GM06990 (cell line): ENCODE results near the gene OR4K13.

Source experiments
- DNase-seq: peaks from one replicate; pipeline ENCODE4 v3.0.0-alpha.2; 2011; ENCODE audit not compliant: insufficient read length; ENCODE audit errors: extremely low read depth
- H3K27me3 ChIP-seq: replicated peaks from 2 replicates; pipeline ENCODE4 v1.6.0; 2011; ENCODE audit warnings: low read length; ENCODE audit not compliant: control insufficient read depth, insufficient read depth
- H3K36me3 ChIP-seq: 2 replicates; pipeline ENCODE4 v1.5.1; 2011; ENCODE audit warnings: low read length; ENCODE audit not compliant: control insufficient read depth, insufficient read depth
- H3K4me3 ChIP-seq: replicated peaks from 2 replicates; pipeline ENCODE4 v1.5.1; 2011; ENCODE audit warnings: low read depth, mild to moderate bottlenecking, control low read depth, low read length
- TF ChIP-seq, protein P1 (sequence below): IDR thresholded peaks from 2 replicates; pipeline ENCODE4 v1.5.1; 2011; ENCODE audit warnings: low read length, control low read depth, mild to moderate bottlenecking, inconsistent platforms; ENCODE audit not compliant: insufficient read depth, poor library complexity, severe bottlenecking

Gene OR4K13, protein sequence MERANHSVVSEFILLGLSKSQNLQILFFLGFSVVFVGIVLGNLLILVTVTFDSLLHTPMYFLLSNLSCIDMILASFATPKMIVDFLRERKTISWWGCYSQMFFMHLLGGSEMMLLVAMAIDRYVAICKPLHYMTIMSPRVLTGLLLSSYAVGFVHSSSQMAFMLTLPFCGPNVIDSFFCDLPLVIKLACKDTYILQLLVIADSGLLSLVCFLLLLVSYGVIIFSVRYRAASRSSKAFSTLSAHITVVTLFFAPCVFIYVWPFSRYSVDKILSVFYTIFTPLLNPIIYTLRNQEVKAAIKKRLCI

DNA sequence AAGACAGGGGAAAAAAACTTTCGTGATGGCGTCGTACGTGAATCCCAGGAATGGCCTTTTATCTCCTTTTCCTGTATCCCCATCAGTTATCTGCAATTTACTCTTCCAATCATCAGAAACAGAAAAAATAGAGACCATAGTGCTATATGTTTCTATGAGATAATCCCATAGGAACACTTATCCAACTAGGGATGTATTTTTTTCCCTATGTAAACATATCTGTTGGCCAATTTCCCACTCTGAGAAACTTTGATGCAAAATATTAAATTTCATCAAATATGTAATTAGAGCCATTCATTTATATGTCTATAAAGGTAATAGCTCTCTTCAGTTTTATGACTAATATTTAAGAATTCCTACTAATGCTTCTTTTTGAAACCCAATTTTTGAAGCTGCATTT is at the start of gene OR4K13:
Gene OR4K13 (minus strand): TSS at position 101 of the 400 bp plus-strand sequence. CDS start 1,280 bp downstream, outside the sequence.
- no peak within 1 kb of the TSS for H3K4me3 ChIP-seq
- TF ChIP-seq, protein P1, sequence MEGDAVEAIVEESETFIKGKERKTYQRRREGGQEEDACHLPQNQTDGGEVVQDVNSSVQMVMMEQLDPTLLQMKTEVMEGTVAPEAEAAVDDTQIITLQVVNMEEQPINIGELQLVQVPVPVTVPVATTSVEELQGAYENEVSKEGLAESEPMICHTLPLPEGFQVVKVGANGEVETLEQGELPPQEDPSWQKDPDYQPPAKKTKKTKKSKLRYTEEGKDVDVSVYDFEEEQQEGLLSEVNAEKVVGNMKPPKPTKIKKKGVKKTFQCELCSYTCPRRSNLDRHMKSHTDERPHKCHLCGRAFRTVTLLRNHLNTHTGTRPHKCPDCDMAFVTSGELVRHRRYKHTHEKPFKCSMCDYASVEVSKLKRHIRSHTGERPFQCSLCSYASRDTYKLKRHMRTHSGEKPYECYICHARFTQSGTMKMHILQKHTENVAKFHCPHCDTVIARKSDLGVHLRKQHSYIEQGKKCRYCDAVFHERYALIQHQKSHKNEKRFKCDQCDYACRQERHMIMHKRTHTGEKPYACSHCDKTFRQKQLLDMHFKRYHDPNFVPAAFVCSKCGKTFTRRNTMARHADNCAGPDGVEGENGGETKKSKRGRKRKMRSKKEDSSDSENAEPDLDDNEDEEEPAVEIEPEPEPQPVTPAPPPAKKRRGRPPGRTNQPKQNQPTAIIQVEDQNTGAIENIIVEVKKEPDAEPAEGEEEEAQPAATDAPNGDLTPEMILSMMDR = no peak
- no peaks in the 10 kb centered on the region for H3K27me3 ChIP-seq
- no peak for DNase-seq
- H3K36me3 ChIP-seq = no peaks in the 10 kb centered on the region

DNA sequence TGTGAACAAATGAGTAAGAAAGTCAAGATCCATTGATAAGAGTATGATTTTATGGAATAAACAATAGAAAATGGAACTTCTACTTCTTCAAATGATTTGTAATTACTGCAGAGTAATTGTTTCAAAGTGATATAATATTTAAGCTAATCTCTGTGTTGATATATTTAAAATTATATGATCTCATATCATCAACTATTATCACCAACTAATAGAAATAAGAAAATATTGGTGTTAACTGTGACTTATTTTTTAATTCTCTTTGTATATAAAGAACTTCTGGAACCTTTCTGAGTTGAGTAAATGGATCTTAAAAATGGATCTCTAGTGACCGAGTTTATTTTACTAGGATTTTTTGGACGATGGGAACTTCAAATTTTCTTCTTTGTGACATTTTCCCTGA is 23.9 kb upstream of the OR4K13 start, which contains the start of gene OR4L1:
Gene OR4L1 (plus strand): TSS at position 301 of the 400 bp plus-strand sequence. CDS start 0 bp downstream, at position 301.
- Histone ChIP-seq H3K27me3 (no peaks in the 10 kb centered on the region), H3K4me3 (no peak within 1 kb of the TSS), H3K36me3 (no peaks in the 10 kb centered on the region)
- DNase-seq = no peak
- TF ChIP-seq, protein P1 = no peak

DNA sequence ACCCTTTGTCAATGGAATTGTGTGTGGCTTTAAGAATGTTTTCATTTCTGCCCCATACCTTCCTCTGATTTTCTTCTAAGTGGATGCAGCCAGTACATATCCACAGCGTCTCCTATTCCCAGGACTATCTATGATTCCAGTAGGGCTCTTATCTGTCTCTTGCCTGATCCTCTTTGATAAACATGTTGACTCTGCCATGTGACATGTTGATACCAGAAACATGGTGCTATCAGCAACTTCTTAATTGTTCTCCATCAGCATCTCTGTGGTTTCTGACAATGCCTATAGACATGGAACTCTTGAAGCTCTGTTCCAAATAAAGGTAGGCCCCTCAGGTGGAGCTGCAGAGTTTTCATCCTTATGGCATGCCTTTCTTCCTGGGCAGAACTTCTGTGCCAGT is 12.4 kb upstream of the OR4K13 start:
- no peak for DNase-seq
- TF ChIP-seq, protein P1 = no peak

DNA sequence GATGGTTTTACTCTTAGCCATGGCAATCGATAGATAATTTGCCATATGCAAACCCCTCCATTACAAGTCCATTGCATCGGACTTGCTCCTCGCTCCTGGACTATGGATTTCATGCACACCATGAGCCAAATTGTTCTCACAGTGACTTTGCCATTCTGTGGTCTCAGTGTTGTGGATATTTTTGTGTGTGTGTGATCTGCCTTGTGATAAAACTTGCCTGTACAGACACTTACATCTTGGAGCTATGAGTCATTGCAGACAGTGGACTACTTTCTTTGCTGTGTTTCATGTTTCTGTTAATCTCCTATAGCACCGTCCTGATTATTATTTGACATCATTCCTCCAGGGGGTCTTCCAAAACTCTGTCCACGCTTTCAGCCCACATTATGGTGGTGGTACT is 8.4 kb upstream of the OR4K13 start:
- H3K36me3 ChIP-seq = no peaks in the 10 kb centered on the region
- TF ChIP-seq, protein P1 = no peak
- no peak for DNase-seq
- H3K27me3 ChIP-seq = no peaks in the 10 kb centered on the region
- H3K4me3 ChIP-seq = no peak overlapping the region

More for the DNA sequence above, 12.4 kb upstream of the OR4K13 start:
- no peaks in the 10 kb centered on the region for H3K36me3 ChIP-seq
- no peaks in the 10 kb centered on the region for H3K27me3 ChIP-seq
- no peak overlapping the region for H3K4me3 ChIP-seq

DNA sequence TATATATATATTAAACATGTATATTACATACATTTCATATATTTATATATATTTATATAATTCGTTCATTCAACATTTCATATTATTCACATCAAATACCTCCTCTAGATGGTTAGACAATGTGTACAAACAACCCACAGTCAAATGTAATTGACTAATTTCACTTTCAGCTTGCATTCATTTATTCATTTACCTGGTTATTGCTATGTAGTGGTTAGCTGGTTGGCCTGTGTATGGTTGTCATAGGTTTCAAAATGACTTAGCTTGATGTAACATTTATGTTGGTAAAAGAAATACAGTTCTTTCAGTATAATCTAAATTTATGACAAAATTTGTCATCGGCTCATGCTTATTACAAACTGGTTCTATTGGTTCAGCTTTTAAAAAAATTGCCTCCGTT is 389 bp downstream of the OR4K13 start:
- Histone ChIP-seq H3K27me3 (no peaks in the 10 kb centered on the region), H3K36me3 (no peaks in the 10 kb centered on the region), H3K4me3 (no peak overlapping the region)
- TF ChIP-seq, protein P1 = no peak
- DNase-seq = no peak
